ENCODE data around the gene PTPRD.

DNA sequence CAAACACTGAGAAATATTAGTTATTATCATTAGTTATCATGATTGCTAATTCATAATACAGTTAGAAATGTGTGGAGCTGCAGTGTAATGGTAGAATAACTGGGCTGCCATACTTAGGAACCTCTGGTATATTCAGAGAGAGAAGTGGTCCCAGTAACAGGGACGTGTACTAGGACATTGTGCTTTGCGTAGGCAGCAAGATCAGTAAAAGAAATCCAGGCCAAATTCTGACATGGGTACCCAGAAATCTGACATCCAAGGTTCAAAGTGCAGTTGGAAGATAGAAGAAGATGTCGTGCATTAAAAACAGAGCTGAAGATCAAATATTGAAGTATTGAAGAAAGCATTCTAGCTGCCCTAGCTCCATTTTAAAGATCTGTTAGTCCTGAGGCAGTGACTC lies 1652.5 kb downstream of the PTPRD start:
- TF ChIP-seq, protein P1, sequence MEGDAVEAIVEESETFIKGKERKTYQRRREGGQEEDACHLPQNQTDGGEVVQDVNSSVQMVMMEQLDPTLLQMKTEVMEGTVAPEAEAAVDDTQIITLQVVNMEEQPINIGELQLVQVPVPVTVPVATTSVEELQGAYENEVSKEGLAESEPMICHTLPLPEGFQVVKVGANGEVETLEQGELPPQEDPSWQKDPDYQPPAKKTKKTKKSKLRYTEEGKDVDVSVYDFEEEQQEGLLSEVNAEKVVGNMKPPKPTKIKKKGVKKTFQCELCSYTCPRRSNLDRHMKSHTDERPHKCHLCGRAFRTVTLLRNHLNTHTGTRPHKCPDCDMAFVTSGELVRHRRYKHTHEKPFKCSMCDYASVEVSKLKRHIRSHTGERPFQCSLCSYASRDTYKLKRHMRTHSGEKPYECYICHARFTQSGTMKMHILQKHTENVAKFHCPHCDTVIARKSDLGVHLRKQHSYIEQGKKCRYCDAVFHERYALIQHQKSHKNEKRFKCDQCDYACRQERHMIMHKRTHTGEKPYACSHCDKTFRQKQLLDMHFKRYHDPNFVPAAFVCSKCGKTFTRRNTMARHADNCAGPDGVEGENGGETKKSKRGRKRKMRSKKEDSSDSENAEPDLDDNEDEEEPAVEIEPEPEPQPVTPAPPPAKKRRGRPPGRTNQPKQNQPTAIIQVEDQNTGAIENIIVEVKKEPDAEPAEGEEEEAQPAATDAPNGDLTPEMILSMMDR (conservative IDR thresholded peaks at IDR 0.05 in 1 of 2, IDR thresholded peaks at IDR 0.05 in 1 of 2; ENCODE audit: low read depth in 1 of 2, low read length in 2 of 2), result no peak
- no peak for TF ChIP-seq EZH2 (IDR thresholded peaks at IDR 0.05; ENCODE audit: low read length, missing control alignments)

All from fibroblast of lung (primary cell).